GM23248 (cell line): ENCODE measurements around the gene KIAA1671. TPM values are rescaled to one million over a fixed set of nuclear protein-coding genes. Genes with fewer than 3 reads are reported as not detected.
"Not testable (repeated sequence)": the region's sequence is repeated elsewhere in the genome, so short reads cannot be mapped to it uniquely, and the experiment has no call there.

Experiments used
- DNase-seq: peaks from one replicate; pipeline ENCODE4 v3.0.0-alpha.2; 2015
- H2AFZ ChIP-seq: fragments of 200-600 bp; sonication (generic); 2 replicates; pipeline ENCODE4 v1.6.1; 2016; ENCODE audit warnings: antibody characterized with exemption
- H3F3A ChIP-seq: fragments of 200-600 bp; sonication (generic); 2 replicates; pipeline ENCODE4 v1.6.1; 2016; ENCODE audit warnings: mild to moderate bottlenecking, antibody characterized with exemption, mixed run types; ENCODE audit not compliant: insufficient read depth
- H3K27ac ChIP-seq: fragments of 200-600 bp; sonication (generic); 2 replicates; pipeline ENCODE4 v1.5.1; 2016; ENCODE audit warnings: mild to moderate bottlenecking
- H3K27me3 ChIP-seq: fragments of 200-600 bp; sonication (generic); replicated peaks from 2 replicates; pipeline ENCODE4 v1.6.1; 2016; ENCODE audit warnings: mild to moderate bottlenecking; ENCODE audit not compliant: insufficient read depth
- H3K36me3 ChIP-seq: fragments of 200-600 bp; sonication (generic); 2 replicates; pipeline ENCODE4 v1.6.1; 2016; ENCODE audit warnings: low read depth, mild to moderate bottlenecking
- H3K4me1 ChIP-seq: fragments of 200-600 bp; sonication (generic); 2 replicates; pipeline ENCODE4 v1.6.1; 2016; ENCODE audit warnings: mild to moderate bottlenecking; ENCODE audit not compliant: insufficient read depth
- H3K4me2 ChIP-seq: fragments of 200-600 bp; sonication (generic); one replicate; pipeline ENCODE4 v1.6.1; 2016; ENCODE audit warnings: mild to moderate bottlenecking; ENCODE audit not compliant: unreplicated experiment
- H3K4me3 ChIP-seq: fragments of 200-600 bp; sonication (generic); 2 replicates; pipeline ENCODE4 v1.5.1; 2016; ENCODE audit warnings: mild to moderate bottlenecking
- H3K79me2 ChIP-seq: fragments of 200-600 bp; sonication (generic); 2 replicates; pipeline ENCODE4 v1.6.1; 2016; ENCODE audit warnings: mild to moderate bottlenecking; ENCODE audit not compliant: insufficient read depth
- H3K9ac ChIP-seq: fragments of 200-600 bp; sonication (generic); 2 replicates; pipeline ENCODE4 v1.6.1; 2016; ENCODE audit warnings: mild to moderate bottlenecking
- H3K9me2 ChIP-seq: fragments of 200-600 bp; sonication (generic); 2 replicates; pipeline ENCODE4 v1.6.1; 2016; ENCODE audit warnings: mixed run types, mild to moderate bottlenecking, moderate library complexity; ENCODE audit not compliant: insufficient read depth
- H3K9me3 ChIP-seq: fragments of 200-600 bp; sonication (generic); one replicate; pipeline ENCODE4 v1.6.1; 2017; ENCODE audit warnings: low read depth
- H4K20me1 ChIP-seq: fragments of 200-600 bp; sonication (generic); 2 replicates; pipeline ENCODE4 v1.6.0; 2016; ENCODE audit not compliant: insufficient read depth
- EZH2 ChIP-seq: fragments of 200-600 bp; sonication (generic); IDR thresholded peaks from 2 replicates; pipeline ENCODE4 v1.6.1; 2018; ENCODE audit warnings: antibody characterized with exemption, mild to moderate bottlenecking; ENCODE audit not compliant: insufficient read depth, poor library complexity, severe bottlenecking
- EZH2phosphoT487 ChIP-seq: fragments of 200-600 bp; sonication (generic); IDR thresholded peaks from 2 replicates; pipeline ENCODE4 v1.6.1; 2018; ENCODE audit warnings: antibody characterized with exemption, moderate library complexity, mild to moderate bottlenecking, low read depth; ENCODE audit not compliant: insufficient read depth
- WGBS, 2 experiments: methylation state at CpG; one replicate each; pipeline ENCODE4 v1.1.6; 2015 to 2017; ENCODE audit warnings: low lambda C conversion rate in 2 of 2, low coverage in 1 of 2; ENCODE audit errors: missing lambda C conversion rate in 2 of 2; 5-methylcytosine and 5-hydroxymethylcytosine counted together
- in situ Hi-C: fragments of 300-500 bp; cut with MboI; formaldehyde crosslinking; loops from 2 replicates; pipeline ENCODE4 v1.15.0; 2020
- polyA plus RNA-seq: library from polyadenylated mRNA; unstranded; fragments of >200 nt; fragmentation: Nextera tagmentation; extraction: Ambion mirVana; gene quantifications from 2 replicates; pipeline ENCODE4 v1.2.1, GENCODE V29; 2016
- total RNA-seq: library from RNA; depleted of rRNA; stranded (reverse); fragments of >200 nt; shearing (Covaris generic); gene quantifications from 2 replicates; pipeline ENCODE4 v1.2.3, GENCODE V29; 2014

Gene KIAA1671
- total and polyA plus RNA-seq, 2 experiments from 2014 or later = 0.25 to 0.76 TPM

GRCh38 chr22:25203082-25203481 is 250.6 kb downstream of the KIAA1671 start:
- TF ChIP-seq EZH2phosphoT487 (no peak), EZH2 (no peak)
- Histone ChIP-seq H3K9me3 (no peaks in the 10 kb centered on the region), H3K27ac (no peak overlapping the region), H2AFZ (no peak overlapping the region), H3K4me2 (no peak overlapping the region), H3K9me2 (no peaks in the 10 kb centered on the region), H3K79me2 (no peaks in the 10 kb centered on the region), H3F3A (no peaks in the 10 kb centered on the region), H3K9ac (no peak overlapping the region), H3K4me1 (no peaks in the 10 kb centered on the region), H3K4me3 (no peak overlapping the region), H4K20me1 (no peaks in the 10 kb centered on the region), H3K27me3 (peaks cover 5% of the 10 kb centered on the region; the same call in 1 of the 2 replicates), H3K36me3 (no peaks in the 10 kb centered on the region)
- in situ Hi-C loops = loop anchor here (25.0 kb wide), 1 partner anchor 1134 kb away; no protein-coding TSS in a partner anchor
- 58 to 61% methylated on average over 4 of the region's 4 CpGs for WGBS, 2 experiments
- DNase-seq = no peak

- not testable (repeated sequence) for H3K27me3 ChIP-seq, H3K4me1 ChIP-seq, DNase-seq, H3K4me3 ChIP-seq, H3K36me3 ChIP-seq, H3K79me2 ChIP-seq, H3F3A ChIP-seq, H3K9me2 ChIP-seq, H2AFZ ChIP-seq, H3K4me2 ChIP-seq, H4K20me1 ChIP-seq, H3K9me3 ChIP-seq, H3K27ac ChIP-seq, H3K9ac ChIP-seq
- in situ Hi-C loops = loop anchor here (25.0 kb wide), 1 partner anchor 1133 kb away; no protein-coding TSS in a partner anchor
- 45 to 47% methylated on average over 7 of the region's 7 CpGs for WGBS, 2 experiments
Measured at GRCh38 chr22:25204547-25204946, 252.0 kb downstream of the KIAA1671 start.

- no peaks in the 10 kb centered on the region for H3K9me2 ChIP-seq
- H3K36me3 ChIP-seq = no peaks in the 10 kb centered on the region
- DNase-seq = no peak
- H3K4me2 ChIP-seq = no peak overlapping the region
- WGBS, 2 experiments = 56 to 69% methylated on average over 1 of the region's 1 CpG
- TF ChIP-seq EZH2 (no peak), EZH2phosphoT487 (no peak)
- H3K27ac ChIP-seq = no peak overlapping the region
- H4K20me1 ChIP-seq = no peaks in the 10 kb centered on the region
- no peak overlapping the region for H3K4me3 ChIP-seq
- no peaks in the 10 kb centered on the region for H3K4me1 ChIP-seq
- H3K79me2 ChIP-seq = no peaks in the 10 kb centered on the region
- H3K9ac ChIP-seq = no peak overlapping the region
- in situ Hi-C loops = loop anchor here (25.0 kb wide), 1 partner anchor 1131 kb away; no protein-coding TSS in a partner anchor
- peaks cover 5% of the 10 kb centered on the region; the same call in 1 of the 2 replicates for H3K27me3 ChIP-seq
- H3K9me3 ChIP-seq = no peaks in the 10 kb centered on the region
- H3F3A ChIP-seq = no peaks in the 10 kb centered on the region
- no peak overlapping the region for H2AFZ ChIP-seq
Measured at GRCh38 chr22:25205847-25206246, 253.3 kb downstream of the KIAA1671 start.

GRCh38 chr22:25206998-25207397 is 254.5 kb downstream of the KIAA1671 start:
- Histone ChIP-seq H3K9me2 (no peaks in the 10 kb centered on the region), H3F3A (no peaks in the 10 kb centered on the region), H3K4me1 (no peaks in the 10 kb centered on the region), H2AFZ (no peak overlapping the region), H3K9me3 (no peaks in the 10 kb centered on the region), H3K4me3 (no peak overlapping the region), H3K79me2 (no peaks in the 10 kb centered on the region), H3K9ac (no peak overlapping the region), H3K27ac (no peak overlapping the region), H3K27me3 (peaks cover 1% of the 10 kb centered on the region; the same call in 1 of the 2 replicates), H3K4me2 (no peak overlapping the region), H3K36me3 (no peaks in the 10 kb centered on the region), H4K20me1 (no peaks in the 10 kb centered on the region)
- WGBS, 2 experiments = 62 to 78% methylated on average over 11 to 15 of the region's 21 CpGs
- in situ Hi-C loops = loop anchor here (25.0 kb wide), 1 partner anchor 1130 kb away; no protein-coding TSS in a partner anchor
- no peak for DNase-seq
- TF ChIP-seq EZH2phosphoT487 (no peak), EZH2 (no peak)
